Left renal pelvis (tissue), 4 donors: Measurements from ENCODE around the gene PBX1. TPM values are rescaled to one million over a fixed set of nuclear protein-coding genes. Genes with fewer than 3 reads are reported as not detected.

Experiments
- DNase-seq, 4 donors: peaks; one replicate each; pipeline ENCODE4 v3.0.0-alpha.2; 2013; ENCODE audit warnings: low read depth in 4 of 4, low spot score in 3 of 4
- polyA plus RNA-seq, 4 donors: library from polyadenylated mRNA; unstranded; fragments of 120-200 nt; gene quantifications; one replicate each; pipeline ENCODE4 v1.2.1, GENCODE V29; 2013; ENCODE audit not compliant: insufficient read length in 4 of 4

PBX1 gene
- polyA plus RNA-seq, 4 donors, result 141 to 256 (median 181) TPM

DNA sequence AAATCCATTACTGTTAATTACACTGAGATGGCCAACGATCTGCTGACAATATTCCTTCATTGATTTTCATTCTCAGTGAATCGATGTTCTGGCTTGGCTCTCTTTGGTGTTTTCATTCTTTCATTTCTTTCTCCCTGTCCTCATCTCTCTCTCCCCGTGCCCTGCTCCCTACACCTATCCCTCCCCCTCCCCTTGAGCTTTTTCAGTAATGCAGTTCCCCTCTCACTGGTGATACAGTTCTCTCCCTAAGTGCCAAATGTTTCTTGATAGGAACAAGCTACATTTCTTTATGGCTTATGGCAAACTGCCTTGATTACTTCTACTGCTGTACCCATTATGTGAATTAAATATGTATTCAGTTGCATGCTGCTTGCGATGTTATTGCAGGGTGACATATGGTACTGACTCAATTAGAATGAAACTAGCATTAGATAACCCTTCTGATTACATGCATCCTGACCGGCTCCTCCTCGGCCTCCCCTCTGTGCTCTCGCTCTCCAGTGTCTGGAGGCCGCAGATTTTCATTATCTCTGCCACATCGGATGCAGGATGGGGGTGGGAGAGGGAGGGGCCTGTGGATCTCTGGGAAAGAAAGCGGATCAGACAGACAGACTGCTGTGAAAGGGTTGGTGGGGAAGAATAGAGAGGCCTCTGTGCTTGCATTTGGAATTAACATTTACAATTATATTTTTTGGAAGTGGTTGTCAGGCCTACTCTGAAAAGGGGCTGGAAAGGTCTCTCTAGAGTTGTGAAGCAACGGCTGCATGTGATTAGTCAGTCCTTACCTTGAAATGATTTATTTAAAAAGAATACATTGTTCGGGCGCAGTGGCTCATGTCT lies 130.9 kb downstream of the PBX1 start:
- DNase-seq, result no peak

GRCh38 chr1:164692420-164692819 lies 133.4 kb downstream of the PBX1 start:
- no peak for DNase-seq

DNA sequence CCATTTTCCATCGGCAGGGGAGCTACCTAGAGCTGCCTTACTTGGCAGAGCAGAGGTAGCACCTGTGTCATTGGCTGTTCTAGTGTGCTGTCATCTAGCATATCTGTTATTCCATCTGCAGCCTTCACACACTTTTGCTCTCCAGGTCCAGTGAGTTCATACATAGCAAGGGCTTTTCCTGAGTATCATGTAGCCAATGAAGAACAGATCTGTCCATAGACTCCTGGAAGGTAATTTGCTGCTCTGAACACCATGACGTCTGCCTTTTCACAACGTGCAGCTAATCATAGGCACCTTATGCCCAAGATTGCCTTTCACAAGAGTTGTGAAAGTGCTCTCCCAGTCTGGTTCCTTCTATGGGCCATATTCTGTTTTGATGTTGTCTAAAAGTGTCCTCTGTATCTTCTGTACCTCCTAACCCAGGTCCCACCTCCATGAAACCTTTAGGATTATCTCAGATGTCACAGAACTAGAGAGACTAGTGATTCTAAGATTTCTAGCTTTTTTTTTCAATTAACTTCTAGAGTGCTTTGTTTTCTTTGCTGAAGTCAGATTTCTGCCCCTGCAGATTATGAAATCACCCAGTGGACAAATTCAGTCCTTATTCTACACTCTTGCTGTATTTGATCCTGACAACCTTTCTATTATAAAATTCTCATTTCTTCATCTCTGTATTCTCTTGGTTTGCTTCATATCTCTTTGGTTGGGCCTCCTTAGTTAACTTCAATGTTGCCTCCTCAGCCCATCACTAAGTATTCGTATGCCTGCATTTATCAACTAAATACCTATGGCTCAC lies 134.8 kb downstream of the PBX1 start:
- DNase-seq, result no peak

GRCh38 chr1:164694505-164694904 lies 135.5 kb downstream of the PBX1 start:
- DNase-seq, result no peak

- DNase-seq, result no peak
Observed at GRCh38 chr1:164695956-164696665, 137.1 kb downstream of the PBX1 start.

DNA sequence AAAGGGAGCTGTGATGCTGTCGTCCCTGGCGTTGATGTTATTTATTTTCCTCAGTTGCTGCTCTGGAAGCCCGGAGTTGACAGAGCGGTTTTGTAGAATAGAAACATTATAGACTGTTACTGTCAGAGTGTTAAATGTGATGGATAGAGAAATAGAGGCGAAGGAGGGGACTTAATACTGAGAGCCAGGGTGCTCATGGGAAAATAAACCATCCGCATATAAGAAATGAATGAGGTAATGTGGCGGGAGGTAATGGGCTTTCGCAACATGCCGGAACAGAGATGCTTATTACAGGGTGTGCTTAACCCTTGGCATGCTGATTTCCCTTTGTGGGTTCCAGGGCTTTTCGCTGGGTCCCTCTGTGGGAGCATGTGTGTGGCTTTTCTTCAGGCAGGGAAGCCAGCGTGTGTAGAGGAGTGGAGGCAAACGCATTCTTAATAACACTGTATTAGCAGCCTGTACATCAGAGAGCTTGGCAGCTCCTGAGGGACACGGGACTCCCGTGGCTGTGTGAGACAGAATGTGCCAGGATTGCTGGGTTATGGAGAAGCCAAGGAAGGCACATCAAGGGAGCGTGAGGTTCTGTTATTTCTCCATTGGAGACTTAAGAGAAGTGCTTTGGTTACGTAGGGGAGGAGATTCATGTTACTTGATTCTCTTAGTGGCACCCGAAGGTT lies 141.0 kb downstream of the PBX1 start:
- DNase-seq, result no peak

GRCh38 chr1:164700683-164701082 lies 141.7 kb downstream of the PBX1 start:
- DNase-seq, result no peak

DNA sequence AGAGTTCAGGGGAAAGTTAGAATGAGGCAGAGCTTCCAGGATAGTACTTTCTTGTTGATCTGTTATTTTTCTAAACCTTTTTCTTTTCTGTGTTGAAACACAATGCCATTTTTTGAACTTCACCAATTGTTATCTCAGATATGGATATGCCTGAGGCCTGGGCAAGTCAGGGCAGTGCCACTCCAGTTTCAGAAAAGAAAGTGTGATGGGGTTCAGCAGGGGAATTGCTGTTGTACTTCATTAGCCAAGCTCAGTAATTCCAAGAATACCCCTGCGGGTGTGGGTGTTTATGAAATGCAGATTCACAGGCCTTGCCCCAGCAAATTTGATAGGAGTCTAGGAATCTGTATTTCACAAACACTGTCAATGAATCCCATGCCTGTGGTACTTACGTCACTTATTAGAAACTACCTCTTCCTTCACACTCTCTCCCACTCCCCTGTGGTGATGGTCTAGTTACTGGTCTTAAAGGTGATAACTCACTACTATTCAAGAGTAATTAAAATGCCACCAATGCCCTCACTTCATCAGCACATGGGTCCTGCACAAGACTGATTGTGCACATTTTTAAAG lies 142.3 kb downstream of the PBX1 start:
- no peak for DNase-seq

DNA sequence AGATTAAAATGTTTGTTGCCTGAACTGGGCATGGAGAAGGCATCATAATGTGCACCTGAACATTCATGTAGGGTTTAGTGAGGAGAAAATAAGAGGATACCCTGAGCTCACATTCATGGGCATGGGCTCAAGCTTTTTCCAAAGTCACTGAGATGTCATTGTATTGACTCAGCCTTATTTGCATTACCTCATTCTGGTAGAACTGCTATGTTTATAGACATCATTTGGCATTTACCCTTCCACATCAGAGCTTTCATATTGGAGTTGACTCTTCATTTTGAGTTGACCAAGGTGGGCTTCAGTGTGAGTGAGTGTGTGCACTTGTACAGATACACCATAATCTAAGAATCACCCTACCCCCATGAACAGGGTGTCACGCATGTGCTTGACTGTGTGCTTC lies 143.2 kb downstream of the PBX1 start:
- no peak for DNase-seq

DNA sequence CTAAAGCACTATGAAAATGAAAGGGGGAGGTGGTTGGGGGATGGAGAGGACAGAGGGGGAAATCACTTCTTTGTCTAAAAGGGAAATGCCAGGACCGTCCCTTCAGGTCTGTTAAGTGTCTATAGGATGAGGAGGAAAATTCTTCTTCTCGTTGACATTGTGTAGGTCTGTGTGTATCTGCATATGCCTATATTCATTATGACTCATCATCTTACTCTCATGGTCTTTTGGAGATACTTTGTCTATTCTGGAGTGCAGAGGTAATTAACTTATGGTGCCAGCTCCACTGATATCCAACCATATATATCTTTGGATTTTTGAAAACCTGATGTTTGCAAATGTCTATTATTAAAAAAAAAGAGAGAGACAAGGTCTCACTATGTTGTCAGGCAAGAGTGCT lies 143.7 kb downstream of the PBX1 start:
- DNase-seq, result no peak

- DNase-seq, result no peak
Observed at GRCh38 chr1:164703463-164703862, 144.5 kb downstream of the PBX1 start.

- DNase-seq, result no peak
Observed at GRCh38 chr1:164703960-164704411, 145.0 kb downstream of the PBX1 start.

DNA sequence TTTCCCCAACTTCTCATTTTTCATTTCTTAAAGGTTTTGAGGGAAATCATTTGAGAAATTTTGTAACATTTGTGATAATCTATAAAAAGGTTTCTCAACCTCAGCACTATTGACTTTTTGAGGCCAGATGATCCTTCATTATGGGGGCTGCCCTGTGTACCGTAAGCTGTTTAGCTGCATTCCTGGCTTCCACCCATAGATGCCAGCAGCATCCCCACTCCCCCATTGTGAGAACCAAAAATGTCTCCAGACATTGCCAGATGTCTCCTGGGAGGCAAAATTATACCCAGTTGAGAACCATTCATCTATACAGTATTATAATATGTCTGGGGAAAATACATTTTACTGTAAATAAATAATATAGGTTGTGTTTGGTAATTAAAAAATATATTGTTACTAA lies 146.0 kb downstream of the PBX1 start:
- no peak for DNase-seq

DNA sequence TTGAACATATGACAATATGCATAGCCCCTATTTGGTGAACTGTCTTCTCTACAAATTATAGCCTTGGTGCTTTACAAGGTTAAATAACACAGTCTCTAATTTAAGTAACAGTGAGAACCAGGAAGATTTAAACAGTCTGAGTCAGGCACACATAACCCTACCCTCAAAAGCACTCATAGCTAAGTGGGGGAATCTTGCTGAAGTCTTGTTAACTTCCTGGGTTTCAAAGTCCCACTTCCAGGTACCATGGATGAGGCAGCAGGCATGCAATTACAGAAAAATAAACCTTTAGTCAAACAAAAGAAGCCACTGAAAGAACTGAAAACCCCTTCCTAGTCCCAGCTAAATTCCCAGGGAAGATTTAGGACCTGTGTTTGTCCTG lies 147.6 kb downstream of the PBX1 start:
- no peak for DNase-seq

DNA sequence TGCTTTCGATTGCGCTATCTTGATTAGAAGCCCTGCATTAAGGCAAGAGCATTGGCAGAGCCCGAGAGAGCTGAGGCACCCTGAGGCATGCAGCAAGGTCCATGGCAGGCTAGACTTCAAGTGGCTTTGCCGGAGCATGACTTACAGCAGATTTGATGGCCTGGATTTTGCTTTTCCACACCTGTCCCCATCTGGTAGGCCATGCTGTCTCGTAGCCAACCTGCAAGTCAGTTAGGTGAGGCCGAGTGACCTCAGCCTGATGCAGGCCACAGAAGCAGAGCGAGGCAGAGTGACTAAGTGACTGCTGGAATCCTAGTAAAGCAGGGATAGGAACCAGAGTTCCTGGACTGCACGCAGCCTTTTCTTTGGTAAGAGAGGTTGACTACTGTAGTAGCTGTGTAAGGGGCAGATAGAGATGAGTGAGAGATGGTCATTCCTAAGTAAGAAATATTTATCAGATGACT lies 148.9 kb downstream of the PBX1 start:
- no peak for DNase-seq

DNA sequence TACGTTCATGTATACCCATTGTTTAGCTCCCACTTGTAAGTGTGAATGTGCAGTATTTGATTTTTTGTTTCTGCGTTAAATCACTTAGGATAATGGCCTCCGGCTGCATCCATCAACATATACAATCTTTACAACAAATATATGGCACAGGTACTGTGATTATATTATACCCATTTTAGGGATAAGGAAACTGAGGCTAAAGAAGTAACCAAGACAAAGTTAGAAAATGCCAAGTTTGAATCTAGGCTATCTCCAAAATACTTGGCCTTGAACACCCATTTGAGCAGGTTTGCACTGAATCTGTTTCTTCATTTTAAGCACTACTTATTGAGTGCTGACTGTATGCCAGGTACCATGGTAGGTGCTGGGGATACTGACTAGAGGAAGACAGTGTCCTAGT lies 149.6 kb downstream of the PBX1 start:
- DNase-seq, result no peak

DNA sequence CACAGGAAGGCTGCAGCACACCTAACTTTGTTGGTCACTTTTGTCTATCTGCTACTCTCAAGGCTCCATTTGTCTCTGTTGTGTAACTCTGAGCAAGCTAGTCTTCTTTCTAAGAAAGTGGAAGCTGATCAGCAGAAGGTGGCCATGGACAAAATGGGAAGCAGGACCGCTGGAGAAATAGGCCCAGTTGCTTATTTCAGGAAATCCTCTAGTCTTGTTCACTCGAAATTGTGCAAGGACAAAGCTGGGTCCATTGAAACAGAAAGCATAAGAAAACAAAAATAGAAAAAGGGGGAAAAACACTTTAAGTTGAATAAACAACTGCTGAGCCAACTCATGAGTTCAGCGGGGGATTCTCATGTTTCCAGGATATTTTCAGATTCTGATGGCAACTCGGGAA lies 150.1 kb downstream of the PBX1 start:
- no peak for DNase-seq

DNA sequence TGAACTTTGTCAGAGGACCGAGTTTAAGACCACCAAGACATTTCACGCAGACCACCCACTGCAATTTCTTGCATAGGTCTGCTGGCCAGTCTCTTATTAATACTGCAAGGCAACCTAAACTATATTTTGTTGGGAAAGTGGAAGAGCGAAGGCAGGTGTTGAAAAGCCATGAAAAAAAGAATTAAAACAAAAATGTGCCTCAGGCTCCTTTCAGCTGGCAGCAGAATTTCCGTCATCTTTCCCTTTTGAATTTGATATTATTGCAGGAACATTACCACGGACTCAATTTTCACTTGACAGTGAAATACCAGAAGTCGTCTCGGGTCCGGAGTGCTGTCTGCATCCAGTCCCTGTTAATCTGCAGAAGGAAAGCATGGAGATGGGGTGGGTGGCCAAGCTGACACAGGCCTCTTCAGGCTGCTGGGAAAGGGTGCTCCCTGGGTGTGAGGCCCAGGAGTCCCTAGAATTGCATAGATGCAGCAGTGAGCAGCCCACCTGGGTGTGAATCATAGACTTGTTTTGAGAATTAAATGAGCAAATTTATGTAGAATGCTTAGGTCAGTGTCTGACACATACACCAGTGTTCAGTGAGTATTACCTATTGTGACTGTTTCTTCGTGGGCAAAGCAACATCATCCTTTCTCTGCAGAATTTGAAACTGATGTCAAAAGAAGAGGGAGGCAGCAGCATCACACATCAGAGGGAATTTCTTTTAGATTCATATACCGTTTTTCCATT lies 150.7 kb downstream of the PBX1 start:
- DNase-seq, result no peak
